Fibroblast of peridontal ligament (primary cell): Measurements from ENCODE around the gene TMPRSS11F.

Source experiments
- DNase-seq: peaks from one replicate; pipeline ENCODE4 v3.0.0-alpha.2; 2010; ENCODE audit errors: extremely low read depth

The TMPRSS11F gene

DNA sequence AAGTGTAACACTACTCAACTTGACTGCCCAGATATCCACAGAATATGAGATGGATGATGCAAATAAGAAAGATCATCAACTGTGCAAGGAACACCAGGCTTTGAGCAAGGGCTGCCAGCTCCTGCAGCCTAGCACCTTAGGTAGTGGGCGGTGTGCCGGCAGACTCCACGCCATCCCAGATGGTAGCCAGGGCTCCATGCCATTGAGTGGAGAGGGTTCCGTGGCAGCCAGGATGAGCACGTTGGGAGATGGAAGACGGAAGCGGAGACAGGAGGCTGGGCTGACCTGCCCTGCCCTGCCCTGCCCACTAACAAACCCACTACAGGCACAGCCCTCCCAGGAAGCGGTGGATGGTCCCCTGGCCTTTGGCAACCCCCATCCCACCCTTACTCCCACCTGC, 51.9 kb downstream of the TMPRSS11F start:
- DNase-seq: no peak

DNA sequence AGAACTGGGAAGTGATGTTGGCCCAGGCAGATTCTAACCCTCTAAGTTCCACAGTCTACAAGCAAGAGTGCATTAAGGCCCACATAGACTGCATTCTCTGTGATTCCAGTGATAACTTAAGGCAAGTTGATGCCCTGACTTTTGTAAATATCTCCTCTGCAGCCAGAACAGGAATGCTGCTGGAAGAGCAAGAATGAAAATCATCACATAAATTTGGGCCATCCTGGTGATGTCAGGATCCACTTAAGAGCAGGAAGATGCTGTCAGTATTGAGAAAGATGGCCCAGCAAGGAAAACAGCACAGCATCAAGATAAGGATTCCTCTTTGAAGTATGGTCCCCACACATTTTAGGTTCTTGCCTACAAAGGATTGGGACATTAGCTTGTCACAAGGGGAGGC, 52.4 kb downstream of the TMPRSS11F start:
- DNase-seq: no peak

DNA sequence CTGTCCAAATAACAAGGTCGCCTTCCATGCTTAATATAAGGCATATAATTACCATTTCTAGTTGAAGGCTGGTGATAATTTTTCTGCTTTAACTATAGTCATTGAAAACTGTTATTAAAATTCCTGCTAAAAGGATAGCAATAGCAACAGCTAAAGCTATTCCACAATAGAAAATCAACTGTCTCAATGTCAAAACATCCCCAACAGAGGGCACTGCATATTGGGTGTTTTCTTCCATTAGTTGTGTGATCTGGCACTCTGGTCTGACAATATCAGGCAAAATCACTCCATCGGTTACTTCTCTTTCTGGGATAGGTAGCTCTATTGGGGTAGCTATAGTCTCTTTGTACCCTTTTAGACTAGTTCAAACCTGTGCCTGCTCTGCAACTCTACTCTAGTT, 53.5 kb downstream of the TMPRSS11F start:
- no peak for DNase-seq

DNA sequence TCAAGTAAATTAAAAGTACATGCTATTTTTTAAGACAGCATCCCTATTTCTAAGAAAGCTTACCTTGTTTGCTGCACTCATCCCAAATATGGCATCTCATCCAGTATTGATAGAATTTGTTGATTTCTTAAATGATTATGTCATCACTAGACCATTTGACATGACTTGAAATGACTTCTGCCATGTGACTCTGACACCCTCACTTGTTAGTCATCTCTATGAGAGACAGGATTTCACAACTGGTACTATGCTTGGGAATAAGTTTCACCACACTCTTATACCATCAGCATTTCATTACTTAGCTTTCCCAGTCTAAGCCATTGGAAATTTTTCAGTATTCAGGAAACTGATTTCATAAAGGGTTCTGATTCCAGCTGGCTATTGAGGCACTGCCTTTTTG, 55.3 kb downstream of the TMPRSS11F start:
- DNase-seq: no peak

DNA sequence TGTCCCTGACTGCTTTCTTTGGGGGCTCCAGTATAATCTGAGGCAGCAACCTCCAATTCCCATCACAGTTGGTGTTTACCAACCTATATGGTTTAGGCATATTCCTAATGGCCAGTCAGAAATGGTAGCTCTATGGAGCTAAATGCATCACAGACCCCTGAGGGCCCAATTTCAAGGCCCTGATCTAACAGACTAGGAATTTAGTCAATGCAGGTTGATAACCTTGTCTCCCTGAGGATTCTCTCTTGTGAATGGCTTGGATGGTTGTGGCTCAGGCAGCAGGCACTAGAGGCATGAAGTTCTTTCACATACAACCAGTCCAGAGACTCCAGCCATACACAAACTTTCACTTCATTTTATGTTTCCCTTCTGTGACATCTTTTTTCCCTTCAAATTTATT, 59.4 kb downstream of the TMPRSS11F start:
- no peak for DNase-seq

DNA sequence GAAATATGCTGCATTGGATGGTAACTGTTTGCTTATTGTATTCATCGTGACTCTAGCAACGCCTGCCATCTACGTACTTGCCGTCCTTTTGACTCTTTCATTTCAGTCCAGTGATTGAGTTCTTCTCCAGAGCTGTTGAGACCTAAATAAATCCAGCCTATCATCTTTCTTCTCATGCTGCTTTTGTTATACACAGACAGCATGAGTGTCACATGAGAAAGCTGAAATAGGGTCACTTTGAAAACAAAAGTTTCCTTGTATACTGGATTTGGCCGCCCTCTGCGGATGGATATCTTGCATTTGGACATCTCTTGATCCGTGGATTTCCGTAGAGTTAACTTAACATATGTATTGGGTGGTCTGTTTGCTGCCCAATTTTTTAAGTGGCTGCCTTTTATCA, 67.2 kb downstream of the TMPRSS11F start:
- no peak for DNase-seq

DNA sequence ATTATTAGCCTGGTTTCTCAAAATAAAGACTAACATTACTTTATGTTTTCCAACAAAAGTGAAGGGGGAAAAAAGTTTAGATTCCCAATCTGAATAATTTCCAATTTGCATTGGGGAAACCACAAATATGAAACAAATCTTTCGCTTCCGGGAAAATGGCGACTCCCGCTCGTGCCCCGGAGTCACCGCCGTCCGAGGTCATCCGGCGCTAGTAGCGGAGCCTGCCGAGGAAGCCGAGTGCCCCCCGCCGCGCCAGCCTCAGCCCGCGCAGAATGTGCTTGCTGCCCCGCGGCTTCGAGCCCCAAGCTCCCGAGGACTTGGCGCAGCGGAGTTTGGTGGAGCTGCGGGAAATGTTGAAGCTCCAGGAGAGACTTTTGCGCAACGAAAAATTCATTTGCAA, 91.4 kb downstream of the TMPRSS11F start:
- no peak for DNase-seq

DNA sequence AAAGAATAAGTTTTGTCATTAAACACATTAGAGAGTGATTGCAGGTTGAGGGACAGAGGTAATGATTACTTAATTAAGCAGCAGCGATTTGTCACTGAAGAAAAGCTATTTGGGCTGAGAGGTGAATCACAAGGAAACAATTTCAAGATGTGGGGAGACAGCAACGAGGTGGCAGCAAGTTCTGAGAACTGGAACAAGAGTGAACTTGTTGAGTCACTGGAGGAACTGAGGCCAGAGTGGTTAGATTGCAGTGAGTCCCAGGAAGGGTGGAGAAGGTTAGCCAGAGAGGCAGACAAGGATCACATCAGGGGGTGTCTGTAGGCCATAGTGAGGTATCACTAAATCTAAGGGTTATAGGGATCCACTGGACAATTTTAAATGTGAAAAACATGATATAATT, 108.5 kb downstream of the TMPRSS11F start:
- no peak for DNase-seq

DNA sequence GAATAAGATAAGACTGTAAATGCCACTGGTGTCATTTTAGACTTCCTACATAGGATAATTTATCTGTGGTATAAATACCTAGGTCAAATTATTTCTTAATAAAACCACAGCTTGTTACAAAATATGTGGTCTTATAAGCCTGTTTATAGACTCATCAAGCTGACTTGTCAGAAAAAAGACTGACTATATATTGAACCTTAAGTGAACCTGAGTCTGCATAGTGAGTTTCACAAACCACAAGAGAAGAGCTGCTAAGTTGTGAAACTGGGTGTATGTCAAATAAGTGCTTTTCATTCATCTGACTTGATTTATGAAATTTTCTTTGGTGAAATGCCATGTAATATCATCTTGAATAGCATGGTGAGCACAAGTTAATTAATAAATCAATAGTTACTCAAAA, 118.0 kb downstream of the TMPRSS11F start:
- no peak for DNase-seq
